GM10248 (cell line): ENCODE results near the gene TNFRSF11A.

Experiments used
- CTCF ChIA-PET: fragments of 300-600 bp; sonication (Branson Sonifier 250); formaldehyde crosslinking; extraction: SDS; loops from one replicate; lab custom pipeline; 2021; ENCODE audit warnings: antibody characterized with exemption; lab: Yijun Ruan, JAX
- POLR2A ChIA-PET: fragments of 350-650 bp; sonication (Branson Sonifier 250); formaldehyde crosslinking; extraction: SDS; loops from one replicate; lab custom pipeline; 2020; ENCODE audit warnings: antibody characterized with exemption; lab: Yijun Ruan, JAX
- DNase-seq: peaks from one replicate; pipeline ENCODE4 v3.0.0; 2012; ENCODE audit errors: extremely low spot score
- CTCF ChIP-seq: IDR thresholded peaks from 2 replicates; pipeline ENCODE4 v1.5.1; 2012; ENCODE audit warnings: mild to moderate bottlenecking, low read depth; ENCODE audit errors: extremely low read depth, missing control alignments, control extremely low read depth

TNFRSF11A gene

GRCh38 chr18:62282188-62282629 lies 42.9 kb upstream of the TNFRSF11A start:
- no peak for TF ChIP-seq CTCF
- CTCF ChIA-PET: interaction anchor here (0.7 to 1.2 kb wide), 2 partner anchors 10 to 28 kb away, joined by 3 read pairs; no protein-coding TSS in a partner anchor
- POLR2A ChIA-PET: no interaction called here
- no peak for DNase-seq

GRCh38 chr18:62284637-62285036 lies 40.5 kb upstream of the TNFRSF11A start:
- CTCF ChIA-PET: no interaction called here
- no peak for DNase-seq
- POLR2A ChIA-PET: no interaction called here
- no peak for TF ChIP-seq CTCF

- no peak for DNase-seq
- ChIA-PET POLR2A (no interaction called here), CTCF (interaction anchor here (0.9 kb wide), 1 partner anchor 19 kb away, joined by 3 read pairs; no protein-coding TSS in a partner anchor)
- no peak for TF ChIP-seq CTCF
Measured at GRCh38 chr18:62285281-62285680, 39.8 kb upstream of the TNFRSF11A start.

DNA sequence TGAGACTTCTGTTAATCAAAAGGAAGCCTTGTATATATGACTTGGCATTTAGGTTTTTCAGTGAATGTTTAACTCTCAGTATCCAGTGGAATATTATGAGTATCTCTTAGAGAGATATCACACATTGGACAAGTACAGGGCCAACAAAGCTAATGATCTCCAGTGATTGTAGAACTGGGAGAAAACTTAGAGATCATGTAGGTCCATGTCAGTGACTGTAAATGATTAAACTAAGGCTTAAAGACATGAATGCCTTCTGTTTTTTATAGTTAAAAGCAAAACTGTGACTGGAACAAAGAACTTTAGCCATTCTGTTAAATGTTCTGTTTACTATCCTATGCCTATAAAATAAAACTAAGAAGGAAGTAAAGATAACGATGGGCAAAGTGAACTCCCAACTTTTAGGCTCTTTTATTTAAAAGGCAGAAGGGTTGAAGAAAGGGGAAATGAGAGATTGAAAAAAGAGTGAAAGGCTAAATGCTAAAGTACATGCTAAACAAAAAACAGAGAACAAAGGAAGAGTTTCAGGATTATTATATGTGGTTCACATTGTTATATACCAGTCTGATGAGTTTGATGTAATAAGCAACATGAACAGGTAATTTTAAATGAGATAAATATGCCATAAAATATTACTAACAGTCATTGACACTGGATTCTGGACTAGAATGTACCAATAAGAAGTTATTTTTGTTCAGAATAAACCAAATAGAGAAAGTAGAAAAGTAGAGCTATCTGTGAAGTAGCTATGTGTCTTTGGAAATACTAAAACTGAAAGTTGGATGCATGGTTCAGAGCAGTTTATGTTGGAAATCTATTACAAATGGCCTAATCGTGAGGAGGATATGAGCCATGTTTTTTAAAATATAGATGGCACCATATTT lies 37.1 kb upstream of the TNFRSF11A start:
- ChIA-PET POLR2A (no interaction called here), CTCF (interaction anchor here (1.1 kb wide), 1 partner anchor 8 kb away, joined by 3 read pairs; no protein-coding TSS in a partner anchor)
- no peak for DNase-seq
- no peak for TF ChIP-seq CTCF

DNA sequence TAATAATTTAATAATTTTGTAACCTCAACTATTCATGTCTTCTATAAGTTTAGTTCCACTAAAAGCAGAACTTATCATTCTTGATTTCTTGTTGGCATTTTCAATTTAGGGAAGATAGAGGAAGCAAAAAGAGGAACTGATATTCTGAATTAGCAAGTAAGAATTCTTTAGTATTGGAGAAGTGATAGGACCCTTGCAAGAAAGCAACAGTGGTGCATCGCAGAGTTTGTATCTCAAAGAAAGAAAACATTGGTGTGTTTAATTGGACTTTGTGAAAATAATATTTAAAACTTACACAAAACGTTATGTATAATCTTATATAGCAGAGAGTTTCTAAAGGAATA lies 36.5 kb upstream of the TNFRSF11A start:
- ChIA-PET CTCF (no interaction called here), POLR2A (no interaction called here)

DNA sequence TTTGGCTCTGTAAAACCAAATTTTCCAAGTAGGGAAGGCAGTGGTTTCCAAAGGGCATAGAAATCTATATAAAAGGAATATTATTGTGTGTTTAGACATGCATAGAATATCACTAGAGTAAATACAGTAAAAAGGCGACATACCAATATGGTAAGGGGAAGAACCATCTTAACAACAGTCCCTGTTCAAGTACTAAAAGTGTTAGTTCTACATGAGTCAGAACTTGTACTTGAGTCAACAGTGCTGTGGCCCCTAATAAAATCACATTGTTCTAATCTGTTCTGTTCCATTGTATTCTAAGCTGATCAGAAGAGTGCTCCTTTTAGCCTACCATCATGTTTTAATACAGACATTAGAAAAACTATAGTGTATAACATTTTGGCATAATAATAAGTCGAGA lies 36.1 kb upstream of the TNFRSF11A start:
- CTCF ChIA-PET: interaction anchor here (1.1 kb wide), 1 partner anchor 10 kb away, joined by 3 read pairs; no protein-coding TSS in a partner anchor
- no peak for TF ChIP-seq CTCF
- DNase-seq: peak; percentile 33
- POLR2A ChIA-PET: no interaction called here

More for the DNA sequence above, 36.5 kb upstream of the TNFRSF11A start:
- DNase-seq: peak; percentile 13
- no peak for TF ChIP-seq CTCF
